WERI-Rb-1 (cell line): ENCODE results near the gene MRTFB.

Experiments
- DNase-seq: peaks from one replicate; pipeline ENCODE4 v3.0.0-alpha.2; 2020
- H3K27ac ChIP-seq: fragments of 250-450 bp; sonication (Bioruptor Pico); 2 replicates; pipeline ENCODE4 v1.5.1; 2020; ENCODE audit warnings: mild to moderate bottlenecking, moderate library complexity
- H3K27me3 ChIP-seq: fragments of 250-450 bp; sonication (Bioruptor Pico); 2 replicates; pipeline ENCODE4 v1.5.1; 2021; ENCODE audit warnings: mild to moderate bottlenecking, low read depth, moderate library complexity; ENCODE audit not compliant: insufficient read depth, severe bottlenecking
- H3K36me3 ChIP-seq: fragments of 250-450 bp; sonication (Bioruptor Pico); 2 replicates; pipeline ENCODE4 v1.5.1; 2020; ENCODE audit warnings: mild to moderate bottlenecking, moderate library complexity
- H3K4me3 ChIP-seq: 2 replicates; pipeline ENCODE4 v1.5.1; 2011; ENCODE audit warnings: low read depth, mild to moderate bottlenecking, control low read depth, low read length
- H3K9me3 ChIP-seq: fragments of 250-450 bp; sonication (Bioruptor Pico); 2 replicates; pipeline ENCODE4 v1.5.1; 2021; ENCODE audit warnings: mild to moderate bottlenecking, moderate library complexity; ENCODE audit not compliant: severe bottlenecking
- CTCF ChIP-seq: IDR thresholded peaks from 2 replicates; pipeline ENCODE4 v1.5.1; 2011; ENCODE audit warnings: low read depth, mild to moderate bottlenecking, control low read depth, inconsistent platforms, low read length

MRTFB gene

DNA sequence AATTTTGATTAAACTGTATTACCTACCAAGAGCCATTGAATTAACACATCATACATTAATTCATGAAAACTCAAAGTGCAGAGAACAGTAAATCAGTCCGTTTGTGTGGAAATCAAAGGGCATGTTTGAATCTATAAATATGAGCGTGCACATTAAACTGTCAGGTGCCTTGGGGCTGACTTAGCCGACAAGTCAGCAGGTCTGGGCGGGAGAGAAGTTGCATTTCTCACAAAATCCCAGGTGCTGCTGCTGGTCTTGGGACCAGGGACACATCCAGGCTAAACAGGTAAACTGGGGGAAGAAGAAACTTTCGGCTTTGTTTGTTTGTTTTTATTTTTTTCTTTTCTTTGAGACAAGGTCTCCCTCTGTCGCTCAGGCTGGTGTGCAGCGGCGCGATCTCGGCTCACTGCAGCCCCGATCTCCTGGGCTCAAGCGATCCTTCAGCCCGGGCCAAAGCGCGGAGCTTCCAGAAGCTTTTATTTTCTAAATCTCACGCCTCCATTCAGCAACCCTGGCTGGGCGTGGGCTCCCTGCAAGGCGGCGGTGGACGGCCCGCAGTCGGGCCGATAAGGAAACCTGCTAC is 213.9 kb downstream of the MRTFB start:
- DNase-seq, result no peak
- Histone ChIP-seq H3K27ac (peak overlapping the region; percentile 30), H3K4me3 (peak overlapping the region; percentile 86), H3K36me3 (peaks cover 2% of the 10 kb centered on the region; the same call in 1 of the 2 replicates), H3K27me3 (no peaks in the 10 kb centered on the region), H3K9me3 (peaks cover 9% of the 10 kb centered on the region)
- peak; percentile 18; the same call in 1 of the 2 replicates for TF ChIP-seq CTCF

DNA sequence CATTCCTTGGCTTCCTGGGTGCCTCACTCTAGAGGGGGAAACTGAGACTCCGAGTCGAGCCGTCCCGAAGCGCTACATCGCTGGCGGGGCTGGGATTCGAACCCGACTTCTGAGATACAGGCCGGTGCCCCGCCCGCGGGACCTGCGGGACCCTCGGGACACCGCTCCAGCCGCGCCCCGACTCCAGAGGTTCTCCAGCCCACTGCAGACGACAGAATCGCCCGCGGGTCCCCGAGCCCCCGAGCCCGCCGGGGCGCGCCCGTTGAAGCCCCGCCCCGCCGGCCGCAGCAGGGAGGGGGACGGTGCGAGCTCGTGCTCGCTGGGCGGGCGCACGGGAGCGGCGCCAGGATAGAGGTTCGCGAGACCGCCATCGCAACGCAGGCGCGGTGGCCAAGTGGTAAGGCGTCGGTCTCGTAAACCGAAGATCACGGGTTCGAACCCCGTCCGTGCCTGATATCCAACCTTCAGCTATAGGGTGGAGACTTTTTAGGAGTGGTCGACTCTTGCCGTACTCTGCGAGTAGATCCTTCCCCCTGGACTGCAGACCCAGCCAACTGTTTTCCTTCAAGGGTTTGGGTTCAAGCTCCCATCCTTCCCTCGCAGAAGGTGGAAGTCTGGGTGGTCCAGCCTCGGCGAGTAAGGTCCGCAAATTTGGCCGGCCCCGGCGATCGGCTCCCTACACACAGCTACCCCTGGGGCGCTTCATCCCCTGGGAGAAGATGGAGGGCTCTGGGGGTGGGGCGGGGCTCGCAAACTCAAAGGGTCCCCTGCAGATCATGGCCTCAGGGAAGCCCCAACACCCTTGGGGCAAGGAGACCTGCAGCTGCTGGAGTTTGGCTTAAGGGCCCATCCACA is 214.6 kb downstream of the MRTFB start:
- no peak for TF ChIP-seq CTCF
- Histone ChIP-seq H3K36me3 (peaks cover 2% of the 10 kb centered on the region; the same call in 1 of the 2 replicates), H3K27ac (peak overlapping the region; percentile 30), H3K9me3 (peaks cover 9% of the 10 kb centered on the region), H3K4me3 (peak overlapping the region; percentile 86), H3K27me3 (no peaks in the 10 kb centered on the region)
- DNase-seq, result peak; percentile 91

GRCh38 chr16:14286368-14287230 is 215.5 kb downstream of the MRTFB start:
- no peak for TF ChIP-seq CTCF
- peaks cover 2% of the 10 kb centered on the region; the same call in 1 of the 2 replicates for H3K36me3 ChIP-seq
- no peaks in the 10 kb centered on the region for H3K27me3 ChIP-seq
- no peak for DNase-seq
- no peak overlapping the region for H3K27ac ChIP-seq
- H3K9me3 ChIP-seq, result peaks cover 9% of the 10 kb centered on the region
- H3K4me3 ChIP-seq, result peak overlapping the region; percentile 41

- H3K36me3 ChIP-seq, result peaks cover 2% of the 10 kb centered on the region; the same call in 1 of the 2 replicates
- peaks cover 9% of the 10 kb centered on the region for H3K9me3 ChIP-seq
- peak; percentile 43 for DNase-seq
- H3K4me3 ChIP-seq, result no peak overlapping the region
- no peak overlapping the region for H3K27ac ChIP-seq
- peak; percentile 92 for TF ChIP-seq CTCF
- no peaks in the 10 kb centered on the region for H3K27me3 ChIP-seq
These were observed 218.7 kb downstream of the MRTFB start for GRCh38 chr16:14289692-14290340.

DNA sequence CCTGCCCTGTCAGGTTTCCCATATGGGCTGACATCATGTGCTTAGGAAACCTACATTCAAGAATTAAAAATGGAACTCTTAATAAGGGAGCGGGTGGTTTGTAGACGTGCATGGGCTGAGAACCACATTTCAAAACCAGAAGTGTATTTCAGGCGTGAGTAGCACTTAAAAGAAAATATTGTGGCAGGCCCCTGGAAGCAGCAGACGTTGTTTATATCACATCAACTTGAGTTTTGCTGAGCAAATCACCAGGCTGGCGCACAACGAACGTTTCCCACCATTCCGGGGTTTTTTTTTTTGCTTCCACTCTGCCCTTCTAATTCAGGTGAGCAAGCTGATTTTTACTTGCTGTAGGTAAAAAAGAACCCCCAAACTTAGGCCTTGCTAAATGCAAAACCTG is 220.2 kb downstream of the MRTFB start:
- Histone ChIP-seq H3K4me3 (no peak overlapping the region), H3K36me3 (no peaks in the 10 kb centered on the region), H3K27ac (no peak overlapping the region), H3K9me3 (peaks cover 9% of the 10 kb centered on the region), H3K27me3 (no peaks in the 10 kb centered on the region)
- no peak for TF ChIP-seq CTCF
- no peak for DNase-seq
